ENCODE data around the gene FAM120A. TPM values are rescaled to one million over a fixed set of nuclear protein-coding genes. Genes with fewer than 3 reads are reported as not detected.

Gene FAM120A
- total and polyA plus RNA-seq, 7 donors: 59.9 to 106 (median 66.0) TPM

DNA sequence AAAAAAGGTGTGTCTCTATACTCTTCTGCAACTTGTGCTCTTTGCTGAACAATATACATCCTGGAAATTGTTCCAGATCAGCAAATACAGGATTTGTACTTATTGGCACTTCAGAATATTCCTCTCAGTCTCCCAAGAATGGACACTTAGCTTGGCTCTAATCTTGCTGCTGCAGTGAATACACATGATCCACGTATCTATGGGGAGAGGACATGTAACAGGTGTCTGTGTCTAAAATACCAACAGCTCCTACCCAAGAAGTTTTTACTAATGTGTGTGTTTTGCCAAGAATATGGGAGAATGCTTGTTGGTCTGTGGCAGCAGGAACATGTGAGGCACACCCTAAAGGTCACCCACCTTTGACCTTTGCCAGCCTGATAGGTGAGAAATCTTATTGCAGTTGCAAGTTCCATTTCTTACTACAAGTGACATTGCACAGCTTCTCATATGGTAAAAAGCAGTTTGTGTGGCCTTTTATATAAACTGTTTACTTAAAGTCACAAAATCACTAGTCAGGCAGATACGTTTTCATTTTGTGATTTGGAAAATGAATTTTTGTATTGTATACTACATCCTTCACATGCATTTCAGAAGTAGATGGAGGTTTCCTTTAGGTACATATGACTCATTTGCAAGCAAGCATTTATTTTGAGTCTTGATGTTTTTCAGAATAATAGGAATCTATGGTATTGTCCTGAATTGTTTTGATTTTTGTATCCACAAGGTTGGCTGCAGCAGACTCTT lies 160.7 kb downstream of the FAM120A start:
- peaks cover 0 to 6% (median 2%) of the 10 kb centered on the region in 4 donors for H3K9me3 ChIP-seq
- no peak for DNase-seq
- no peak overlapping the region for H3K4me3 ChIP-seq
- no peaks in the 10 kb centered on the region for H3K36me3 ChIP-seq
- H3K27ac ChIP-seq: no peak overlapping the region
- intact Hi-C loops (cut with DNase I): no loop called here
- H3K27me3 ChIP-seq: no peaks in the 10 kb centered on the region
- 65 to 69% methylated on average over 2 of the region's 2 CpGs for WGBS, 2 donors
- TF ChIP-seq, protein P1, sequence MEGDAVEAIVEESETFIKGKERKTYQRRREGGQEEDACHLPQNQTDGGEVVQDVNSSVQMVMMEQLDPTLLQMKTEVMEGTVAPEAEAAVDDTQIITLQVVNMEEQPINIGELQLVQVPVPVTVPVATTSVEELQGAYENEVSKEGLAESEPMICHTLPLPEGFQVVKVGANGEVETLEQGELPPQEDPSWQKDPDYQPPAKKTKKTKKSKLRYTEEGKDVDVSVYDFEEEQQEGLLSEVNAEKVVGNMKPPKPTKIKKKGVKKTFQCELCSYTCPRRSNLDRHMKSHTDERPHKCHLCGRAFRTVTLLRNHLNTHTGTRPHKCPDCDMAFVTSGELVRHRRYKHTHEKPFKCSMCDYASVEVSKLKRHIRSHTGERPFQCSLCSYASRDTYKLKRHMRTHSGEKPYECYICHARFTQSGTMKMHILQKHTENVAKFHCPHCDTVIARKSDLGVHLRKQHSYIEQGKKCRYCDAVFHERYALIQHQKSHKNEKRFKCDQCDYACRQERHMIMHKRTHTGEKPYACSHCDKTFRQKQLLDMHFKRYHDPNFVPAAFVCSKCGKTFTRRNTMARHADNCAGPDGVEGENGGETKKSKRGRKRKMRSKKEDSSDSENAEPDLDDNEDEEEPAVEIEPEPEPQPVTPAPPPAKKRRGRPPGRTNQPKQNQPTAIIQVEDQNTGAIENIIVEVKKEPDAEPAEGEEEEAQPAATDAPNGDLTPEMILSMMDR (IDR thresholded peaks at IDR 0.05): no peak
- no peak for TF ChIP-seq POLR2AphosphoS5 (IDR thresholded peaks at IDR 0.05)
- TF ChIP-seq POLR2A (IDR thresholded peaks at IDR 0.05): no peak
- TF ChIP-seq EP300 (IDR thresholded peaks at IDR 0.05): no peak
- H3K4me1 ChIP-seq: peaks cover 0 to 29% (median 18%) of the 10 kb centered on the region in 4 donors

DNA sequence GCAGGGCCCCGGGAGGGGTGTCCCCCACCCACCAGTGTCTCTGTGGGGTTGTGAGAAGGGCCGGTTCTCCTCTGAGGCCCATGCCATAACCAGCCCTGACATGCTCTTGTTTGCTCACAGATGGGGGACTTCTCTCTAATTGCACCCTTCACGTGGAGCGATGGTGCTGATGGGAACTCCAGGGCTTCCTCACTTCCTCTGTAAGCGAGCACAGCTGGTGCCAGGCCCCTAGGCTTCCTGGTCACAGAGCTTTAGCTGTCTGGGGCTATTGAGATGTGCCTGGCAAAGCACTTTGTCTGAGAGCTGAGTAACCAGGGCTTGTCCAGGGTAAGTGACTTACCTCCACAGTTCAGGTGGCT lies 161.3 kb downstream of the FAM120A start:
- Histone ChIP-seq H3K27ac (no peak overlapping the region), H3K4me1 (peaks cover 0 to 31% (median 21%) of the 10 kb centered on the region in 4 donors), H3K9me3 (peaks cover 0 to 6% (median 2%) of the 10 kb centered on the region in 4 donors), H3K27me3 (no peaks in the 10 kb centered on the region), H3K4me3 (no peak overlapping the region), H3K36me3 (no peaks in the 10 kb centered on the region)
- intact Hi-C loops (cut with DNase I): no loop called here
- DNase-seq: no peak
- TF ChIP-seq, protein P1 (IDR thresholded peaks at IDR 0.05): no peak
- TF ChIP-seq POLR2A (IDR thresholded peaks at IDR 0.05): no peak
- no peak for TF ChIP-seq POLR2AphosphoS5 (IDR thresholded peaks at IDR 0.05)
- no peak for TF ChIP-seq EP300 (IDR thresholded peaks at IDR 0.05)
- WGBS, 2 donors: 41 to 71% methylated on average over 5 of the region's 5 CpGs

DNA sequence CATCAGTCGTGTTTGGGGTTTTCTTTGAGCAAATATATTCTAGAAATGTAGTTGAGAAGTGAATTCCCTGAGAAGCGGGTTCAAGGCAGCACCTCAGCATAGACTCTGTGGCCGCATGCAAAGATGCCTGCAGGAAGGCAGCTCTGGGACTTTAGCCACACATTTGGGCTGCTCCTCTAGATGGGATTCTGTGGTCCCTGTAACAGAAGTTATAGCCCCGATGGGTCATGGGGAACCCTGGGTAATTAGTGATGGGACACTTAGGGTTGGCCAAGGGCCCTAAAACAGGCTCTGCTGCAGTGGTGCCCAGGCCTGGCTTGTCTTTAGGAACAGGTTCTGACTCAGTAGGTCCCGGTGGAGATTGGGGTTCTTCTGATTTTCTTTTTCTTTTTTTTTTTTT lies 161.7 kb downstream of the FAM120A start:
- H3K27me3 ChIP-seq: no peaks in the 10 kb centered on the region
- no peaks in the 10 kb centered on the region for H3K36me3 ChIP-seq
- intact Hi-C loops (cut with DNase I): no loop called here
- H3K9me3 ChIP-seq: peaks cover 0 to 6% (median 2%) of the 10 kb centered on the region in 4 donors
- no peak overlapping the region for H3K27ac ChIP-seq
- no peak for TF ChIP-seq POLR2AphosphoS5 (IDR thresholded peaks at IDR 0.05)
- no peak for TF ChIP-seq POLR2A (IDR thresholded peaks at IDR 0.05)
- TF ChIP-seq, protein P1 (IDR thresholded peaks at IDR 0.05): no peak
- TF ChIP-seq EP300 (IDR thresholded peaks at IDR 0.05): no peak
- 91 to 92% methylated on average over 5 of the region's 5 CpGs for WGBS, 2 donors
- DNase-seq: no peak
- H3K4me1 ChIP-seq: peaks cover 0 to 32% (median 22%) of the 10 kb centered on the region in 4 donors
- H3K4me3 ChIP-seq: no peak overlapping the region

DNA sequence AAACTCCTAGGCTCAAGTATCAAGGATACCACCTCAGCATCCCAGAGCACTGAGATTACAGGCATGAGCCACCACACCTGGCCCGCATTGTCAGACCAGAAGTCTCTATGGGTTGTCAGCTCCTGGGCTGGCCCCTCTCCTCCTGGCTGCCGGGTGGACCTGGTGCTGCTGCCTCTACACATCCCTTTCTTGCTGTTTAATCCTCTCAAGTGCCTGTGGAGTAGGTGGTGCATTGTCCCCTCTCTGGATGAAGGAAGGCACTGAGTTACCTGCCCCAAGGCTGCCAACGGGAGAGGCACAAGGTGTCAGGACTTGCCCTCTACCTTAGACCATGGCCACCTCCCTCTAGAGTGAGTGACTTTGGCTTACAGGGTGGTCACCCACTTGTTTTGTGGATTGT lies 162.3 kb downstream of the FAM120A start:
- no peak for DNase-seq
- Histone ChIP-seq H3K4me3 (no peak overlapping the region), H3K4me1 (peaks cover 0 to 39% (median 22%) of the 10 kb centered on the region in 4 donors), H3K36me3 (no peaks in the 10 kb centered on the region), H3K9me3 (peaks cover 0 to 6% (median 2%) of the 10 kb centered on the region in 4 donors), H3K27ac (no peak overlapping the region), H3K27me3 (no peaks in the 10 kb centered on the region)
- WGBS, 2 donors: 65 to 97% methylated on average over 3 of the region's 3 CpGs
- intact Hi-C loops (cut with DNase I): no loop called here
- TF ChIP-seq, protein P1 (IDR thresholded peaks at IDR 0.05): no peak
- TF ChIP-seq POLR2A (IDR thresholded peaks at IDR 0.05): no peak
- no peak for TF ChIP-seq POLR2AphosphoS5 (IDR thresholded peaks at IDR 0.05)
- TF ChIP-seq EP300 (IDR thresholded peaks at IDR 0.05): no peak

Measured in sigmoid colon (tissue), 7 donors.